ENCODE results near the gene BCL2.

Gene BCL2

DNA sequence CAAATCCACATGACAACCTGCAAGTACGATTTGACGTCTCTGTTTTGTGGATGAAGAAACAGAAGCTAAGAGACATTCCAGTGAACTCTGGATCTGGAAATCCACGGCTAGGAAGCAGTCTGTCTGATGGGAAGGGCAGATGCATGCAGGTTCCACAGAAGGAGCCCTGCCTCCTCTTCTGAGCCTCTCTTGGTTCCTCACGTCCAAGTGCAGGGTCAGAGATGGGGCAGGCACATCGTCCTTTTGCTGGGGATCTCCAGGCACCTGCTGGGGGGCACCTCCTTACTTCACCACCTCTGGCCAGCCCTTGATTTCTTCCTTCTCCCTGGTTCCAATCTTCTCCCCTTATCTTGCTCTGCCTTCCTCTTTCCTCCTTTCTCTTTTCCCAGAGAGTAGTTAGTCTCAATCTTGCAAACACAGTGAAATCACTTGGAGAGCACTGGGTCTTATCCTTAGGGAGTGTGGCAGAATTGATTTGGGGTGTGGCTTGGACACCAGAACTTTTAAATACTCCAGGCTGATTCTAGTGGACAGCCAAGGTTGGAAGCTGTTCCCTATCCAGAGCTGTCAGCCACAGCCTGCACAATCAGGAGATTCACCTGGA is 137.8 kb downstream of the BCL2 start:
- no peak for DNase-seq (ENCODE audit: low read depth, low spot score)

DNA sequence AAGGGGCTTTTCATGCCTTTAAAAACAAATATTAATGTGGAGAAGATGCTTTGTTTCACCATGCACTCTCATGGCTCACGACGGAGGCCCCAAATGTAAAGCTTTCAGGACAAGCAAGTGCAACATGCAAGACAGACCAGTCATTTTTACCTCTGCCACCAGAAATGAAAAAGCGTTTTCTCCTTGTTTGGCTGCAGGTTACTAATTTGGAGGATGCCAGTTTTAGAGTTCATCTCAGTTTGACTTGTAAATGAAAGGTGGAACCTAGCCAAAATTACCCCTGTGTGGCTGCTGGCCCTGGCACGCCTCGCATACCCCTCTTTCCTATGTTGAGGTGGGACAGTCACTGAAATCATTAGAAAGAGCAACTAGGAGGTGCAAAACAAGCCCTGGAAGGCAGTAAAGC is 138.6 kb downstream of the BCL2 start:
- no peak for DNase-seq (ENCODE audit: low read depth, low spot score)

DNA sequence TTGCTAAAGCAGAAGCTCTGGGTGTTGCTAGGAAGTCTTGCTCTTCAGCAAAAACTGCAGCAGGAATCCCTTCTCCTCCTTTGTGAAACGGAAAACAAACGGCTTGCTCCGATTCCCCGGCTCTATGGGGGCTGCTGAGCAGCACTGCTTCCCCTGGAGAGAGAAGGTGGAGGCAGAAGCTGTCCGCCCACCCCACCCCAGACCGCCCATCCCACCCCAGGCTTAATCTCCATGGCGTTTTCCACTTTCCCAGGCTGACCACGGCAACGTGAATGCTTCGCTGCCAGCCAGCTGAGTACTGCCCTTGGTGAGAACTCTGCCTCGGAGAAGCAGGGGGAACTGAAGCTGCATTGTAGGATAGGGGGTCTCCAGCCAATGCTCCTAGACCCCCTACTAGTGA is 139.2 kb downstream of the BCL2 start:
- DNase-seq (ENCODE audit: low read depth, low spot score), result peak; percentile 16

DNA sequence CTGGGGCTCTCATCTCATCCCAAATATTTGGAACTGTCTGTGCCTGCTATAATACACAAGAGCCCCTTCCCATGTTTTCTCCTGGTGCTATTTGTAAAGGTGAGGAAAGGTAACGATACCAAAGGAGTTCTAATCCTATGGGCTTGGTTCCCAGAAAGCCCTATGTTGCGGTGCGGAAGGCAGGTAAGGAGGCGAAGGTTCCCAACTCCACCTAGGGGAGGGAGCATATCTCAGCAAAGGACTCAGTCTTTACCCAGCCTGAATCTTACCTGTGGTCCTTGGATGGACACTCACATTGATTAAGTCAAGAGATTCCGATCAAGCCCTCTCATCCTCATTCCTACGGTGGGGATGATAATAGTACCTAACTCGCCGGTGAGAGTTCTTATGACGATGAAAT is 140.1 kb downstream of the BCL2 start:
- no peak for DNase-seq (ENCODE audit: low read depth, low spot score)

DNA sequence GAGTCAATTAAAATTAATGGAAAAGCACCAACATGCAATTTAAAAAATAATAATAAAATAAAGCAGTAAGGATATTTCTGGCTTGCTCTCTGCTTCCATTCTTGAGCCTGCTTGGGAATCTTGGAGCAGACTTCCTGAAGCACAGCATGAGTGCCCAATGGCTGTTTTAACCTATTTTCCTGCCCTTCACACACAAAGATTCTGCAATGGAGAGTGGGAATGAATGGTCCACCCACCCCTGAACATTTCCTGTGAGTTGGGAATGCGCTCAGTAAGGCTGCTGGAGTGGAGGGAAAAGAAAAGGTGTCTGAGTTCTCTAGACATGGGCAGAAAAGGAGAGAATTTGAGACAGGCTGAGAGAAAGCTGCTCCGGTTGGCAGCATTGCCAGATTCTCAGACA is 140.6 kb downstream of the BCL2 start:
- DNase-seq (ENCODE audit: low read depth, low spot score), result no peak

DNA sequence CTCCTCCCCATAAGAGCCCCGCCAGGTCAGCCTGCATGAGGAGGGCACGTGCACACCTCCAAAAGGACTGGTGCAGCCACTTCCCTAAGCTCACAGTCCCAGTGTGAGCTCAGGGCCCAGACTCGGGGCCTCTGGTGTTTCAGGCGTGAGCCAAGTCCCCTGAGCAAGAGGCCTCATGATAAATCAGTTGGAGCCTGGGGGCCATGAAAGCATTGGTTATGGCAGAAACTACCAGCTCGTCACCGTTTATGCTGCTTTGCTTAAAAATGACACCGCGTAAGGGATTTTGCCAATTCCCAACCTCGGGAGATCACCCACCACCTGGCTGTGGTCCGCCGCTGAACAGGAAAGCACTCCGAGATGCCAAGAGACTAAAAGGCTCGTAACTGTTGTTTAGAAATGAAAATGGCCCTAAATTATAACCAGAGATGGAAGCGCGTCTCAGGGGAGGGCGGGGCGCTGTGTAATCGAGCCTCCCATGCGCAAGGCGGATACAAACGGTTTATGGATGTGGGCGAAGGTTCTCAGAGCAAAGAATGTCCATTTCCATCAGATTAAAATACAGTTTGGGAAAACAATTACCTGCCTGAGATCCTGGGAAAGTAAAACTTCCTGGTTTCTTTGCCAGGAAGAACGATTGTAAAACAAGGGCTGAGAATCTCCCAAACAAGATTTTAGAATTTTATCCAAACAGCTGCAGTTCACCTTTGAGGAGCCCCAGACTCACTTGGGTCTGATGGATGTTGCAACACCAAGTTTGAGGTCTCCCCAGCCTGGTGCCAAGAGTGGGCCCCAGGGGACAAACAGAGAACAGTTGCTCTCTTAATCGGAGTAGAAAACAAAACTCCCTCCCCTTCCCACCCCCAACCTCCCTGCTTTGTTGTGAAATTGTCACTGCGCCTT is 141.4 kb downstream of the BCL2 start:
- no peak for DNase-seq (ENCODE audit: low read depth, low spot score)

DNA sequence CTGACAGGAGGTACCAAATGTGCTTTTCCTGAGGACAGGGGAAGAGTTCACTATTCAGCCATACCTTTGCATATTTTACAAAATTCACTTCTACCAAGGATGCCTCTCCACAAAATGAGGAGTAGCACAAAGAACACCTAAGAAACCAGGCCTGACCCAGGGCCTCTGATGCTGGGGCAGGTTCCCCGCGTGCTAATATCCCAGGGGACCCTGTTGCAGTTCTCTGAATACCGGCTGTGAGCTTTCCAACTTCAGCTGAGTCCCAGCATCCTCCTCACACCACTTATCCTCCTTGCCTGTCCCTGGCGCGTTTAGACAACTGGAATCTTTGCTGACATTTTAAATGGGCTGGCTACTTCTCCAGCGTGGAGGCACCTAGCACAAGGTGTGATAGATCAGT is 142.3 kb downstream of the BCL2 start:
- no peak for DNase-seq (ENCODE audit: low read depth, low spot score)

DNA sequence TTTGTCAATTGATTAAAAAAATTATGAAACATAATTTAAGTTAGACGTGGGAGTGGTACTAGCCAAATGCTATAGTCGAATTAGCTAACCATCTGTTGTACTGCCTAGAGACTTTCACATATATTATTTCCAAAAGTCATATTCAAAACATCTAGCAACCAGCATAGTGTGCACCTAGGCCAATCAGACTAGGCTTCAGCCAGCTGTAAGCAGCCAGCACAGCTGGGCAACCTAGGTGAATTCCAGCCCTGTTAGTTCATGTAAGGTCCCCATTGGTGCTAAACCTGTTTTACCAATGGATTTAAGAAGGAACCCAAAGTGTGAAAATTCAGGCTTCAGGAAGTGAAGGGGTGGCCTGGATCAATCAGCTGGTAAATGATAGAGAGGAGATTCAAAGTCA is 144.3 kb downstream of the BCL2 start:
- no peak for DNase-seq (ENCODE audit: low read depth, low spot score)

DNA sequence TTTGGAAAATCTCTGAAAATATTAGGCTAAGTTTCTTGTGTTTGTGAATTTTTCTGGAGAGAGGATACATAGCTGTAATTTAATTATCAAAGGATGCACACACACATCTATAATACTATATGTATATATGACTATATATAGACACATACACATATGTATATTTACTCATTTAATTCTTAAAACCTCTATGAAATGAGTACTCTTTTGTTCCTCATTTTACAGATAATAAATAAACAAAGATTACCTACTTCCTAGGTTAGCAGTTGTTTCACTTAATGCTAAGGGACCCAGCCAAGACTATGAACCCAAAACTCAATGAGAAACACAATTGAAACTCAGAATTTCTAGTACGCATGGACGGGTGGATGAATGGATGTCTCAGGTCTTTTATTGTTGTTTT is 145.6 kb downstream of the BCL2 start:
- no peak for DNase-seq (ENCODE audit: low read depth, low spot score)

DNA sequence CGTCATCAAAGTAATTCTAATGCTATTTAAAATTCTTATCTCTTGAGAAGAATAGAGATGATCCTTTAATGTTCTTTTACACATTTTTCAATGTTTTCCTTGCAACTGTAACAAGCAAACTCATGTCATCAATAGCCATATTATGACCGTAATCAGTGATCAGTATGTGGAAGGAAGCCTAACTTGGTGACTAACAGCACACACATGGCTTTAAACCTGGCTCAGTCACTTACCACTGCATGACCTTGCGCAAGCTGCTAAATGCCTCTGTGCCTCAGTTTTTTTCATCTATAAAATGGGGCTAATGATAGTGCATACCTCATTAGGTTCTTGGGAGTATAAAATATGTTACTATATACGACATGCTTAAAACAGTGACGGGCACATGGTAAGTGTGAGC is 149.7 kb downstream of the BCL2 start:
- DNase-seq (ENCODE audit: low read depth, low spot score), result no peak

DNA sequence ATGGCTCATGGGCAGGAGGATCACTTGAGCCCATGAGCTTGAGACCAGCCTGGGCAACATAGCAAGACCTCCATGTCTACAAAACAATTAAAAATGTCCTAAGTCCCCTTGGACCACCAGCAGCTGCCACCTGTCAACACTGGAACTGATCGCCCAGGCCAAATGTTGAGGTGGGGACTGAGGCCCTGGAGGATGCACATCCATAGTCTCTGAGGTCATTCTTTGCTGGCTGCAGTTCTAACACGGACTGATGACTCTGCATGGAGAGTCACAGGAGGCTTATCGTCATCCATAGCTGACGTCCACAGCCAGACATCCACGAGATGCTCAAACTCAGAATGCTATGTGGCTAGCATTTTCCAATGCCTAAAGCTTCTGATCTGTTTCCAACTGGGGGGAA is 151.3 kb downstream of the BCL2 start:
- DNase-seq (ENCODE audit: low read depth, low spot score), result no peak

DNA sequence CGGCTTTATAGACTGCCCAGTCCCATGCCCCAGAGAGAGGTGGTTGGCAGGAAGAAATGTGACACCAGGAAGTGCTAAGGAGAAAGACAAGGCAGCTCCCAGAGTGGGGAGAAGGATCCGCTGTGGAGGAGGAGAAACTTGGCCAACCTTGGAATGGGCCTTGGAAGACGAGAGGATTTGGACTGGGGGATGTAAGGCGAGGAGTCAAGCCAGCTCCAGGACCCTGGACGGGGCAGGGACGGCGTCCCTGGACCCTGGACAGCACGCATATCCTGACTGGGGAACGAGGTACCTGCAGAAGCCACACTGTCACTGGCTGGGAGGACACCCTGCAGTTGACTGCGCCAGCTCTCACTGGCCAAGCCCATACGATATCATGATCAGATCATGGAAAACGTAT is 153.4 kb downstream of the BCL2 start:
- no peak for DNase-seq (ENCODE audit: low read depth, low spot score)

DNA sequence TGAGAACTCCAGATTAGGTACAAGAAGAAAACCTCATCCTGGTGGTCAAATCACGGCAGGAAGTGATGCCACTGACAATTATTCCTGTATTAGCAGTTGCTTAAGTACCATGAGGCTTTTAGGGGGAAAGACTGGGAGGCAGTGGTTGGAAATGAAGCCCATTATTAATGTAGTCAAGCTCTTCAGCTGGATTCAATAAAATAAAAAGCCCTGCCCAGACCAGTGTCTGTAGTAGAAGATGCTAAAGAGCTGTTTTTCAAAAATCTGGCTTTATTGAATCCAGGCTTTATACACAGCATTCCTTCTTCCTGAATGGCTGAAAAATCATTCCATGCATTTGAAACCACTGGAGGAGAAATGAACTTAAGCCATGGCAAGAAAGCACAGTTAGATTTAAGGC is 155.2 kb downstream of the BCL2 start:
- no peak for DNase-seq (ENCODE audit: low read depth, low spot score)

DNA sequence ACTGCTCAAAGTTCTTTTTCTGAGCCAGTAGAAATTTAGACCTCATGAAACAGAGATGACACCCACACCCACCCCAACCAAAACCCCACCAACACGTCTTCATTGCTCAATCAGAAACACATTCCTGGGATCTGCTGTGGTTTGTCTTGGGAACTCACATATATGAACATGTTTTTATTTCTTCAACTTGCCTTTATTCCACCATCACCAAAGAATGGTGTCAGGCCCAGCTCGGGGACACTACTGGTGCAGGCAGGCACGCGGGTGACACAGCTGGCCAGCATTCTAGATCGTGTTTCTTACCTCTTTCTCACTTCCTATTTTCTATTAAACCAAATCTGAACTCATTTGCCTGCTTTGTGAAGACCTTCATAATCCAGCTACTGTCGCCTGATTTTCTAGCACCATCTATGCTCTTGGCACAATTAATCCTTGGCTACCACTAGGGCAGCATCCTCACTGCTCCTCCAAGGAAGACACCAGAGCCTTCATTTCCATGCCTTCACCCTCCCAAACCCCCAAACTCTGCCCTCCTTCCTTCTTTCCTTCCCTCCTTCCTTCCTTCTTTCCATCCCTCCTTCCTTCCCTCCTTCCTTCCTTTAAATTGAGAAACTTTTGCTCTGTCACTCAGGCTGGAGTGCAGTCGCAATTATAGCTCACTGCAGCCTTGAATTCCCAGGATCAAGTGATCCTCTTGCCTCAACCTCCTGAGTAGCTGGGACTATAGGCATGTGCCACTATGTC is 157.1 kb downstream of the BCL2 start:
- DNase-seq (ENCODE audit: low read depth, low spot score), result no peak

DNA sequence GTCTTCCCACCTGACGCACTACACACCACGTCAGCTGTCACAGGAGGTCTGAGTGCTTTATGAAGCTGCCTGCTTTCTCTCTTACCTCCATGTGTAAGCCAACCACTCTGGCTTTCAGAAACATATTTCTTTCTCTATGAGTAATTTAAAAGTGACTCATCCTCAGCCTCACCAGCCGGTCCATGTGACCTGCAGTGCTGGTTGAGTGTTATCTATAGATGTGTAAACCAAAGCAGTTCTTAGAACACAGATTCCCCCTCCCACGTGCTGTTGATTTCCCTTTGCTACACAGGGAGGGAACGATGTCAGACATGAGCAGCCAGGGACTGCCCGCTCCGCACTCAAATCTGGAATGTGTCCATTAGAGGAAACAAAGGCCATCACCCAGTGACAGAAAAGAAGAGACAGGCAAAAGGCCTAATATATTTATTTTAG is 157.8 kb downstream of the BCL2 start:
- peak; percentile 79 for DNase-seq (ENCODE audit: low read depth, low spot score)

DNA sequence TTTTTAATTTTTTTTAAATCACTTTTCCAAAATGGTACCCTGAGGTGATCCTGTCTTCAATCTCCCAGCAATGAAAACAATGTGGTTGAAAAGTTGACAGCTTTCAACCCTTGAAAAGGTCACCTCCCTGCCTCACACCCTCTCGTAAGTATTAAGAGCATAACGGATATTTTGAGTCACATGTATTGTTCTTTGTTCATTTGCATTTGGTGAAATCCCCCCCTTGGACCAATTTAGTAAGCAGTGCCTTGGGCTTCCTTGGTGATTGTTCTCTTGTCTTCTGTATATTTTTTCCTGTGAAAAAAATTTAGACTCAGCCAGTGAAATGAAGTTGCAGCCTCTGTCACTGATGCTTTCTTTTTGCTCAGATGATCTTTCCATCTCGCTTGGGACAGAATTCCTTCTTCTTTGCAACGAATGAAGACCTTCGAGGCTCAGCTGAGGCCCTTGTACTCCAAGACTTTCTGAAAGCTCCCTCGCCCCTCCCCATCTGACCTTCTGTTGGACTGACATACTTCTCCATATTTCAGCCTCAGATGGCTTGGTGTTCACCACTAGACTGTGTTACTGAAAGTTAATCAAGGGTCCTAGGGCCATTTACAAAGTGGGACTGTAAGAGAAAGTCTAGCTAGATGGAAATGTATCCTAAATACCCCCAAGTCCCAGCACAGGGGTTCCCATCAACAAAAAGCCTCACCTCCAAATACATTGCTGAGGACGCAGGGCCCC is 158.4 kb downstream of the BCL2 start:
- DNase-seq (ENCODE audit: low read depth, low spot score), result no peak

DNA sequence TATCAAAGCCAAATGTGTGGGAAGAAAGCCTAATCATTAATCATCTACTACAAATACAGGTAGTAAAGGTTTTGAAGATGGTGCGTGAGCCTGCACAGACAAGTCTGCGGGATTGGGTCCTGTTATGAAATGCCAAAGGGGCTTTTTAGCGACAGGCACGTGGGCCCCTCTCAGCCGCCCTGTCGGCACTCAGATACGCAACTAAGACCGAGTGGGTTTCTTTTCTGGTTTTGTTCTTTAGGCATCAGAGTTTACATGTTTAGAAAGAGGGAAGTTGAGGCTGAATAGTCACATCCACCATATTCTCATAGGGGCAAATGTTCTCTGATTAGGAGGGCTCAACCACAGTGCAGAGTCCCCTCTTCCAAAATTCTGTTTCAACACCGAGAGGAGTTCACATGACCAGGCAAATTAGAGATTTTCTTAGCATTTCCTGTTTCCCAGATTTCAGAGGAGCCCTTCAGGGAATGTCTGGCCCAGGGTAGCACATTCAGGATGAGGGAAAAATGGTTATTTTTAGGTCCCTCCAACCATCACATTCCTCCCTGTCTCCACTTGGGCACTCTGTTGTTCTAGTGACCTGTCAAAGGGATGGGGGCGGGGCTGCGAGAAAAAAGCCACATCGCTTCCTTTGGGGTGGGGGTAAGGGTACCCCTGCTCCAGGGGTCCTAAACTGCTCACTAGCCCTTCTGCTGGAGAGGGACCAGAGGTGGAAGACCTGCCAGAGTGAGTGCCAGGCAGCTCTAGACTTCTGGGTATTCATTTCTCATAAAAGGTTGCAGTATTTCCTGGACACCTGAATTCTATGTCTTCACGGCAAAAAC is 159.2 kb downstream of the BCL2 start:
- no peak for DNase-seq (ENCODE audit: low read depth, low spot score)

DNA sequence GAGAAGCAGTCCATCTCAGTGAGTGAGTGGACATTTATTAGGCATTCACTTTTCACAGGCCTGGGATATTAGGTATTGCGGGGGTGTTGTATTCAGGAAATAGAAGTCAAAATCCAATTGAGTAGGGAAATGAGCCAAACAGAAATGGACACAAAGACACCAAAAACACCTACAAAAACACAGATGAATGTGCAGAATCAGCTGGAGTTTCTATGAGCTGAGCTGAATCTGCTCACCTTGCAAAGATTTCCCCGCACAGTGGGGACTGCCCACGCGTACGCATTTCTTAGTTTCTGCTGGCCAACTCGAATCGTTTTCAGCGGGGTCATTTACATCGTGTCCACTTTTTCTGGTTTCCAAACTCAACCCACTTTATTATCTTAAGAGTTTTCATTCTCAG is 160.0 kb downstream of the BCL2 start:
- no peak for DNase-seq (ENCODE audit: low read depth, low spot score)

DNA sequence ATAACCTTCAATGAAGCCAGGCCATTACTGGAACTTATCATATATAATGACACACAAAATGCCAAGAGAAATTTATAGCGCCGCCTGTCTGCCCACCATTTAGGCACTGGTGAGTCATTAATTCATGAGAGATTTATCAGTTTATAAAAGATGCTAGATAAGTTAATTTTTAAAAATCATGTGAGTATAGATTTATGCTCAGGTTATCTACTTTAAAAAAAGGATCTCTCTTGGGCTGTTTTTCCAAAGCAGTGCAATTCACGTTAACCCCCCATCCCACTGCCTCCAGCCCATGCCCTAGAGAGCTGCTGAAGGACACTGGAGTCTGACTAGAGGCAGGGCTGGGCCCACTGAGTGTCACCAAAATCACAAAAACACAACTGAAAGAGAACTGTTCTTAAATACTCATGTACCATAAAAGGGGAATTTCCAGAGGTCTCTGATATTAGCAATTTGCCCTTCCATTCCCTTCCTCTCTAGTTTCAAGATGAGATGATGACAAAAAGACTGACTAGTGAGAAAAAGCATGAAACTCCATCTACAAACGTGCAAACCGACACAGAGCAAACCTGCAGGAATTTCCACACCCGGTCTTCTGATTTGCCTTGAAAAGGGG is 160.8 kb downstream of the BCL2 start:
- no peak for DNase-seq (ENCODE audit: low read depth, low spot score)

DNA sequence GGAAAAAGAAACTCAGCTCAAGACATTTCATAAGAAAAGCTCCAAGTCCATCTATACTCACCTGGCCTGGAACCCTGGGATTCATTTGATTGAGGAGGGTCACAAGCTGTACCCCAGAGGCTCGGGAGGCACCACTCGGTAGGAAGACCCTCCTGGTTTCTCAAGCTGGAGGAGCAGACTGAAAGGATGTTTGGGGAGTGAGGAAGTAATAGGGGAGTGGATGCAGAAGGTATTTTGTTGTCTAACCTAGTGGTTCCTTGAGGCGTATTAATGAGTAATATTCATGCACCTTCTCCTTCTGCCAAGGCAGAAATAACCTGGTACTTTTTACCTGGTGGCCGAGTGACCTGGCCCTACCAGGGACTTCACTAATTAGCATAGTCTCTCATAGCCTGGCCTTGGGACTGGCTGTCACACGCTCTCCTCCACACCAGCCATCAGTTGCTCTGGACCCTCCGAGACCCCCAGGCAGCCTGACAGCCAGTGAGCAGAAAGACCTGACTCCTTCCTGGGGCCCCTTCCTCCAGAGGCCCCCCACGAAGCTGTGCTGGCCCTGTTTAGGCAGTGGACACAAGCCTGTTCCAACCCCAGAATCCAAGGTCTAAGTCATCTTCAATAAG is 161.4 kb downstream of the BCL2 start:
- no peak for DNase-seq (ENCODE audit: low read depth, low spot score)
